WERI-Rb-1 (cell line): ENCODE data around the gene NBEA.

Experiments
- DNase-seq: peaks from one replicate; pipeline ENCODE4 v3.0.0-alpha.2; 2020
- H3K27ac ChIP-seq: fragments of 250-450 bp; sonication (Bioruptor Pico); 2 replicates; pipeline ENCODE4 v1.5.1; 2020; ENCODE audit warnings: mild to moderate bottlenecking, moderate library complexity
- H3K27me3 ChIP-seq: fragments of 250-450 bp; sonication (Bioruptor Pico); 2 replicates; pipeline ENCODE4 v1.5.1; 2021; ENCODE audit warnings: mild to moderate bottlenecking, low read depth, moderate library complexity; ENCODE audit not compliant: insufficient read depth, severe bottlenecking
- H3K36me3 ChIP-seq: fragments of 250-450 bp; sonication (Bioruptor Pico); 2 replicates; pipeline ENCODE4 v1.5.1; 2020; ENCODE audit warnings: mild to moderate bottlenecking, moderate library complexity
- H3K4me3 ChIP-seq: 2 replicates; pipeline ENCODE4 v1.5.1; 2011; ENCODE audit warnings: low read depth, mild to moderate bottlenecking, control low read depth, low read length
- H3K9me3 ChIP-seq: fragments of 250-450 bp; sonication (Bioruptor Pico); 2 replicates; pipeline ENCODE4 v1.5.1; 2021; ENCODE audit warnings: mild to moderate bottlenecking, moderate library complexity; ENCODE audit not compliant: severe bottlenecking
- TF ChIP-seq, protein P1 (sequence below): IDR thresholded peaks from 2 replicates; pipeline ENCODE4 v1.5.1; 2011; ENCODE audit warnings: low read depth, mild to moderate bottlenecking, control low read depth, inconsistent platforms, low read length

NBEA gene

DNA sequence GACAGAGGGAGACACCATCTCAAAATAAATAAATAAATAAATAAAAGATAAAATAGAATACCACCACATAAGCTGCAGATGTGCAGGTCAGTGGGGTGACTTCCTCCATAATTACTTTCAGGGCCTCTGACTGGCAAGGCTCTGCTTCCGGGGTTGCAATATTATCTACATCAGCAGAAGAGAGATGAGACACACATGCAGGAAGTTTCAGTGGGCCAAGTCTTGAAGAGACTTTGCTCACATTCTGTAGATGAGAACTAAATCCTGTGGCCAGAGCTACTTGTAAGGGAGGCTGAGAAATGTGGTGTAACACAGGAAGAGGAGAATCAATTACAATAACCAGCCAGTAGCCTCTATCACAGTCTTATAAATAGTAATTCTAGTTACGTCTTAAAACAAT lies 624.3 kb downstream of the NBEA start:
- no peak overlapping the region for H3K4me3 ChIP-seq
- H3K9me3 ChIP-seq: no peaks in the 10 kb centered on the region
- no peak for DNase-seq
- H3K36me3 ChIP-seq: no peaks in the 10 kb centered on the region; the same call in 1 of the 2 replicates
- no peaks in the 10 kb centered on the region for H3K27me3 ChIP-seq
- no peak overlapping the region for H3K27ac ChIP-seq
- TF ChIP-seq, protein P1, sequence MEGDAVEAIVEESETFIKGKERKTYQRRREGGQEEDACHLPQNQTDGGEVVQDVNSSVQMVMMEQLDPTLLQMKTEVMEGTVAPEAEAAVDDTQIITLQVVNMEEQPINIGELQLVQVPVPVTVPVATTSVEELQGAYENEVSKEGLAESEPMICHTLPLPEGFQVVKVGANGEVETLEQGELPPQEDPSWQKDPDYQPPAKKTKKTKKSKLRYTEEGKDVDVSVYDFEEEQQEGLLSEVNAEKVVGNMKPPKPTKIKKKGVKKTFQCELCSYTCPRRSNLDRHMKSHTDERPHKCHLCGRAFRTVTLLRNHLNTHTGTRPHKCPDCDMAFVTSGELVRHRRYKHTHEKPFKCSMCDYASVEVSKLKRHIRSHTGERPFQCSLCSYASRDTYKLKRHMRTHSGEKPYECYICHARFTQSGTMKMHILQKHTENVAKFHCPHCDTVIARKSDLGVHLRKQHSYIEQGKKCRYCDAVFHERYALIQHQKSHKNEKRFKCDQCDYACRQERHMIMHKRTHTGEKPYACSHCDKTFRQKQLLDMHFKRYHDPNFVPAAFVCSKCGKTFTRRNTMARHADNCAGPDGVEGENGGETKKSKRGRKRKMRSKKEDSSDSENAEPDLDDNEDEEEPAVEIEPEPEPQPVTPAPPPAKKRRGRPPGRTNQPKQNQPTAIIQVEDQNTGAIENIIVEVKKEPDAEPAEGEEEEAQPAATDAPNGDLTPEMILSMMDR: no peak

- no peak overlapping the region for H3K4me3 ChIP-seq
- H3K27ac ChIP-seq: no peak overlapping the region
- no peak for DNase-seq
- no peaks in the 10 kb centered on the region for H3K9me3 ChIP-seq
- TF ChIP-seq, protein P1: no peak
- H3K36me3 ChIP-seq: no peaks in the 10 kb centered on the region; the same call in 1 of the 2 replicates
- no peaks in the 10 kb centered on the region for H3K27me3 ChIP-seq
These were observed 625.4 kb downstream of the NBEA start for GRCh38 chr13:35567406-35567980.

- no peaks in the 10 kb centered on the region for H3K36me3 ChIP-seq
- no peak for DNase-seq
- no peak overlapping the region for H3K27ac ChIP-seq
- H3K27me3 ChIP-seq: no peaks in the 10 kb centered on the region
- no peaks in the 10 kb centered on the region for H3K9me3 ChIP-seq
- TF ChIP-seq, protein P1: no peak
- H3K4me3 ChIP-seq: no peak overlapping the region
These were observed 631.6 kb downstream of the NBEA start for GRCh38 chr13:35573639-35574038.

DNA sequence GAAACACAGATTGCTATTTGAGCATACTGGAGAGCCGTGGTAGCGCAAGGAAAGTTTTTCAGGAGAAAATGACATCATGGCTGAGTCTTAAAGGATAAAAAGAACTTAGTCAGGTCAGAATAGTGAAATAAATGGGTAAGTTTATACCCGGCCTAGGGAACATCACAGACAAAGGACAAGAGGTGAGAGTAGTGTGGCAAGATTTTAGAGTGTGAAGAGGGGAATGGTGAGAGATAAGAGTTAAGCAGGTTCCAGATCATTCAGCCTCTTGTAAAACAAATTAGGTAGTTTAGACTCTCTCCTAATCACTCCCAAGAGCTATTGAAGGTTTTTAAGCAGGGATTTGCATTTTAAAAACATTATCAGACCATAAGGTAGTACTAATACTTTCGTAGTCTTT lies 650.4 kb downstream of the NBEA start:
- Histone ChIP-seq H3K4me3 (no peak overlapping the region), H3K27me3 (no peaks in the 10 kb centered on the region), H3K9me3 (no peaks in the 10 kb centered on the region), H3K27ac (no peak overlapping the region; the same call in 1 of the 2 replicates), H3K36me3 (no peaks in the 10 kb centered on the region)
- DNase-seq: no peak
- TF ChIP-seq, protein P1: no peak

DNA sequence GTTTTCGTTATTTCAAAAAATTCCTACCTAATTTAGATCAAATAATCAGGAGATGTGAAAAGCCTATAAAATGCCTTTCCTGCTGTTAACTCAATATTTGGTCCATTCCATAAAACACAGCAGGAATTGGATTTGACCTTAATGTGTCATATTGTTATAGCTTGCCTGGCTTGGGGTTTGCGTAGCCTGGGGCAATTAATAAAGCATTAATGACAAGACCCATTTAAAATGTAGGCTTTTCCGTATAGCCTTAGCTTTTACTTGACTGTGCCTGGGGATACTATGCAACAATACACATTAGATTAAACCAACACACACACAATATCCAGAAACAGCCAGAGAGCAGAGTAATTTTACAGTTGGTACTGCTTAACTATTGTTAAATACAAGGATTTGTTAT lies 651.6 kb downstream of the NBEA start:
- Histone ChIP-seq H3K36me3 (no peaks in the 10 kb centered on the region), H3K27me3 (no peaks in the 10 kb centered on the region), H3K9me3 (no peaks in the 10 kb centered on the region), H3K27ac (no peak overlapping the region), H3K4me3 (no peak overlapping the region)
- DNase-seq: no peak
- TF ChIP-seq, protein P1: no peak

DNA sequence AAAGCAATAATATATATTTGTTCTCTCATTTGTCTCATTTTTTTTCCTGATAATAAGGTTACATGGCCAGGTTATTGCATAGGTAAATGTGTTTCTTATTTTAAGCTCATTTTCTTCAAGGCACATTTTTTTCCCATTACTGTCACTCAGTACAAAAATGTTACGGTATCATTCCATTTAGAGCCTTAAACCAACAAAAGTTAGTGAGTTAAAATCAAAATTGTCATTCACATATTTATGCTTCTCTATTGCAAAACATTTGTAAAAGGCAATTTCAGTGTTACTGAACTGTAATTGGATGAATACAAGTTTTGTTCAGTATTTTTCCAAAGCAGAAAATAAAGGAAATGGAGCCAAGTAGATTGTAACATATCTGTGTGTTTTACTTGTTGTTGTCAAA lies 652.0 kb downstream of the NBEA start:
- Histone ChIP-seq H3K9me3 (no peaks in the 10 kb centered on the region), H3K36me3 (no peaks in the 10 kb centered on the region), H3K27ac (no peak overlapping the region), H3K4me3 (no peak overlapping the region), H3K27me3 (no peaks in the 10 kb centered on the region)
- TF ChIP-seq, protein P1: no peak
- no peak for DNase-seq
